KG1 (cell line): ENCODE results near the gene PRPF8.
A peak's percentile ranks its signal among the peaks of the same experiment; 100 is the strongest.

ENCODE experiments used
- DNase-seq: peaks from one replicate; lab custom pipeline; 2025; lab: John Stamatoyannopoulos, UW

The PRPF8 gene

DNA sequence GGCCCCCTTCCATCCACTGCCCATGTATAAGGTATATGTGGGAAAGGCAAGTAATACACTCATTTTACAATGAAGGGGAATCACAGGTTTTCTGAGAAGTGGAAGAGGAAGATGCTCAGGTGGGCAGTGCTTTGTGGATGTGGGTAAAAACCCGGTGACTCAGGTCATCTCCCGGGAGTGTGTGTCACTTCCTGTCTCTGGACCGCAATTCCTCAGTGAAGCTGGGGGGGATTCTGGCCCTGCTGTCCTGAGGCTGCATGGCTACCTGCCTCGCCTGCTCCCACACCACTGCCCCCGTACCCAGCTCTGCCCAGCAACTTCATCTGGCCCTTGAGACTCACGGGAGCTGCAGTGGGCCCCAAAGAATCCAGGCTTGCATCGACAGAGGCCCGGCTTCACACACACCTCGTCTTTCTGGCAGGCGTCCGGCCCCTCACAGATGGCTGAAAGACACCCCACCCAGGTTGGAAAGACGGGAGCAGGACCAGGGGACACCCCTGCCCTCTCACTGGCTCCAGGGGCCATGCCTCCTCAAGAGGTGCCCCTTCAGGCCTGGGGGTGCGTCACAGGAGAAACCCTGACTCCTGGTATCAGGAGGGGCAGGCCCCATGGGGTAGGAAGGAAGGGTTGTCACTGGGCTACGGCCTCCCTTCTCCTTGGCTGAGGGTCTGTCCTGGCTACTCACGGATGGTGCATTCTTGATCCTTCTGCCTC, 40.0 kb downstream of the PRPF8 start:
- no peak for DNase-seq

DNA sequence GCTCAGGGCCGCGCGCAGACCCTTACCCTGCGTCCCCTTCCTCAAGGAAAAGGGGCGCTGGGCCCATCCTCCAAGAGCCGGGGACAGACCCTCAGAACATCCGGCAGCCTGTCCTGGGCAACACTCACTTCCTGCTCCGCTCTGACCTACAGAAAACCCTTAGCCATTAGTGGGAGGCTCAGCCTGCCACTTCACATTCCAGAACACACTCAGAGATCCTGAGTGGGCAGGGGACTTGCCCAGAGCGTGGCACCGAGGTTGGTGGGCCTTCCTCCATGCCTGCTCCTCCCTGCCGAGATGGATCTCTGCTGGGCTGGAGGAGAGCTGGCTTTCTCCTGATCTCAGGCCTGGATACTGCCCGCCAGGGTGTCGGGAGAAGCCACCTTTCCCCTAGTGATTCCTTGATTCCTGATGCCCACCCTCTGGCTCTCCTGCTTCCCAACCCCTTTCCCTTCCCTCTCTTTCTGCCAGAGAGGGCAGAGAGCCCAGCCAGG, 40.6 kb downstream of the PRPF8 start:
- DNase-seq: no peak

DNA sequence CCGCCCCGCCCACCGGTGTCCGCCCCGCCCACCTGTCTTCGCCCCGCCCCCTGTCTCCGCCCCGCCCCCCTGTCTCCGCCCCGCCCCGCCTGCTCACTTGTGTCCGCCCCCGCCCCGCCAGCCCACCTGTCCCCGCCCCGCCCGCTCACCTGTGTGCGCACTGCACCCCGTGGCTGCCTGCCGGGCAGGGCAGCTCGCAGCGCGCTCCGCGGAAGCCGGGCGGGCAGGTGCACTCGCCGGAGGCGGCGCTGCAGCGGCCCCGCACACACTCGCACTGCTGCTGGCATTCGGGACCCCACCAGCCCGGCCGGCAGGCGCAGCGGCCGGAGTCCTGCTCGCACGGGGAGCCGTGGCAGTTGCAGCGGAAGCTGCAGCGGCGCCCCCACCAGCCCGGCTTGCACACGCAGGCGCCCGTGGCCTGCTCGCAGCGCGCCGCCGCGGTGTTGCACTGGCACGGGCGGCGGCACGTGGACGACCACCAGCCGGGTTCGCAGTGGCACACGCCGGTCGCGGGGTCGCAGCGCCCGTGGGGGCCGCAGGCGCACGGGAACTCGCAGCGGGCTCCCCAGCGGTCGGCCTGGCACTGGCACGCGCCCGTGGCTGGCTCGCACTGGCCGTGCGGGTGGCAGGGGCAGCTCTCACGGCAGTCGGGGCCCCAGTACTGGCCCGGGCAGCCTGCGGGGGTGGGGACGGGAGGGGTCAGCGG, 41.2 kb downstream of the PRPF8 start:
- DNase-seq: no peak

DNA sequence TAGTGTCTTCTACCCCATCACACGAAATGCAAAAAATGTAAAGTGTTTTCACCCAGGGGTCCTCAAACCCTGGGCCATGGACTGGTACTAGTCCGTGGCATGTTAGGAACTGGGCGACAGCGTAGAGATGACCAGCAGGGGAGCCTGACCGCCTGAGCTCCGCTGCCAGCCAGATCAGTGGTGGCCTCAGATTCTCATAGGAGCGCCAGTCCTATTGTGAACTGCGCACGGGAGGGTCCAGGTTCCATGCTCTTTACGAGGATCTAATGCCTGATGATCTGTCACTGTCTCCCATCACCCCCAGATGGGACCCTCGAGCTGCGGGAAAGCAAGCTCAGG, 43.6 kb downstream of the PRPF8 start:
- no peak for DNase-seq

DNA sequence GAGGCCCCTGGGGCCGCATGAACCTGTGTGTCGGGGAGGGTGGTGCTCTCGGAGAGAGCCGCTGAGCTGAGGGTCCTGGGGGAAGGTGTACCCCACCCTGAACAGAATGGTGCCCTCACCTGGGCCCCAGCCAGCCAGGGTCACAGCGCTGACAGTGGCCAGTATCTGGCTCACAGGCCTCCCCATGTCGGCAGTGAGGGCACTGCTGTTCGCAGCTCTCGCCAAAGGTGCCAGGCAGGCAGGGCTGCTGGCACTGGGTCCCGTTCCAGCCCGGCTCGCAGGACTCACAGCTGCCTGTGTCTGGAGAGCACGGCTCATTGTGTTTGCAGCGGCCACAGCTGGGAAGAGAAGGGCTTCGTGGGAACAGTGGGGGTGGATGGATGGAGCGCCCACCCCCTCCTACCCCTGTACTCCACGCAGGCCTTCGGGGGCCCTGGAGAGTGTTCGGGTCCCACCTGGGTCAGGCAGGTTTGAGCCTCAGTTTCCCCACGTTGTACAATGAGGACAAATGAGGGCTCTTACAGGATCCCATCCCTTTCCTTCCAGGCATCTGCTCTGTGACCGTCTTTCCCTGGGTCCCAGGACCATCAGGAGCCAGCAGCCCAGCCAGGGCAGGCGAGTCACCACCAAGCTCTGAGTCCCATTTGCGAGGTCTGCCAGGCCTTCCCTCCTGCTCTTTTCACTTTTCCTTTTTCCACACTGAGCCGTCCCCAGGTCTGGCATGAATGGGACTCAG, 44.2 kb downstream of the PRPF8 start:
- DNase-seq: no peak

DNA sequence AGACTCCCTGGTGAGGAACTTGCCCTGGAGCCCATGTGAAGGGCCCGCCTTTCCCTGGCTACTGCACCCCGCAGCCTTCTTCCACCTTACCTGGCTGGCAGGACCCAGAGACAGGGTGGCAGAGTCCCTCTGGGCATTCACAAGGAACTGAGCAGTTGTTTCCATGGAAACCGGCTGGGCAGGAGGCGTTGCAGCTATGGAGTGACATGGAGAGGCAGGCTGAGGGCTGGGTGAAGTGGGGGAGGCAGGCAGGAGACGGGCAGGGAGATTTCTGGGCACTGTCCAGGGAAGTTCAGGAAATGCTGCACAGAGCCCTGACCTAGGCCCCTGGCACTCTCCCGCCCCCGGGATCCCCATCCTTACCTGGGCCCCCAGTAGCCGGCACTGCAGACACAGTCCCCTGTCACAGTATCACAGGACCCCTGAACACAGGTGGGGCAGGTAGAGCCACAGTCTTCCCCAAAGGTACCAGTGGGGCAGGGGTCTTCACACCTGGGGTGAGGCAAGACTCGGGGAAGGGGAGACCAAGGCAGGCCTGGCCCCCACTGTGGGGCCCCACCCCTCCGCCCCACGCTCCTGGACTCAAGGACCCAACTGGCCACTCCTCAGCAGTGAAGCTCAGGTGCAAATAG, 45.0 kb downstream of the PRPF8 start:
- DNase-seq: no peak

DNA sequence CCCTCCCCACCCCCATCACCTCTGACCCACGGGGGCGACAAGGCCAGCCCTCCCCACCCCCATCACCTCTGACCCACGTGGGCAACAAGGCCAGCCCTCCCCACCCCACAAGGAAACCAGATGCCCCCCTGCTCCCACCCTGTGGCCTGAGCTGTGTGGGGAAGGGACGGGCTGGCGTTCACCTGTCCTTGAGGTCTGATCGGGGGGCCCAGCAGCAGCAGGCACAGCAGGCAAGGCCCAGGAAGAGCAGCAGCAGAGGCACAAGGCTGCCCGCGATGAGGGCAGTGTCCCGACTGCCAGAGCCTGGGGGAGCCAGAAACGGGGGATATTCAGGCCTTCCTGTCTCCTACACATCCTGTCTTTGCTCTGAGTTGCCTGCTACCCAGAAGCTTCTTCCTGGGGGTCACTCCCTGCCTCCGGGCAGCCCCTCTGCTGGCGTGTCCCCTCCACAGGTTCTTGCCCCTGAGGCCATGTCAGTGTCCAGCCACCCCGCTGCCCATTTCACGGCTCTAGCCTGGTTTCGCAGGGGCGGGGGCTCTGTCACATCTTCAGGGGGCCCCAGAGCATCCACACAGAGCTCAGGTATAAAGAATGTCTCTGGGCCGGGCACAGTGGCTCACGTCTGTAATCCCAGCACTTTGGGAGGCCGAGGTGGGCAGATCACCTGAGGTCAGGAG, 45.9 kb downstream of the PRPF8 start:
- no peak for DNase-seq

DNA sequence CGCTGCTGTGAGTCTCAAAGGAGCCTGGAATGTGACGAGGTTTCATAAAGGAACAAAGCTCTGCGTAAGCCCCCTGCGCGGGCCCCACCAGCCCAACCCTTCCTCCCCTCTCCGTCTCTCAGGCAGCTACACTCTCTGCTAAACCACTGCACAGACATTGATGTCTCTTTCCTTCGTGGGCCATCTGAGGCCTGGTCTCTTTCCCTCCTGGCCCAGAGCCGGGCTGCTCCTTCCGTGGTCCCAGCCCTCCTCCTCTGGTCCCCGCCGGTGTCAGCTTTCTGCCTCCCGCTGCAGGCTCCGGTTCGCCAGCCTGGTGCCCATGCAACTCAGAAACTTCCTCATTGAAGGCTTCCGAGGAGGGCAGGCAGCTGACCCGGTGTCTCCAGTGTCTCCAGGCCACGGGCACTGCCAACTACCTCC, 46.5 kb downstream of the PRPF8 start:
- no peak for DNase-seq

DNA sequence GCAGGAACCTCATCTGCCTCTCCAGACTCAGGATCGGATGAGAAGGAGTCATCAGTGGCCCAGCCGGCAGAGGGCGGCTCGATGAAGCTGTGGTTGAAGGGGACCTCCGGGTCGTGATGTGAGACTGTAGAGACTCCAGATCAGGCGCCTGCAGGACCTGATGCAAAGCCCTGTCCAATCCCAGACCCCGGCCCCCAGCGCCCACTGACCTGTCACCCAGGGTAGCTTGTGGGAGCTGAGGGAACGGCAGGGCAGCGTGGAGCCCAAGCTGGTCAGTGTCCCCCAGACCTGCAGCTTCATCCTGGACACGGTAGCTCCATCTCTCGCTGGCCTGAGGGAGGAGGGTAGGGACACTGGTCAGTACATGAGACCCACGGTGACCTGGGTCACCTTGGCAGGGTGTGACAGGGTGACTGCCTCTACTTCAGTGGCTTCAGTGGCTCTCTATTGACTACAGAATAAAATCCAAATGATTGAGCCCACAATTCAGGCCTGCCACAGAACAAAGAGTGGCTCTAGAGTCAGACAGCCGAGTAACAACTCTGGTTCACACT, 47.9 kb downstream of the PRPF8 start:
- DNase-seq: no peak

DNA sequence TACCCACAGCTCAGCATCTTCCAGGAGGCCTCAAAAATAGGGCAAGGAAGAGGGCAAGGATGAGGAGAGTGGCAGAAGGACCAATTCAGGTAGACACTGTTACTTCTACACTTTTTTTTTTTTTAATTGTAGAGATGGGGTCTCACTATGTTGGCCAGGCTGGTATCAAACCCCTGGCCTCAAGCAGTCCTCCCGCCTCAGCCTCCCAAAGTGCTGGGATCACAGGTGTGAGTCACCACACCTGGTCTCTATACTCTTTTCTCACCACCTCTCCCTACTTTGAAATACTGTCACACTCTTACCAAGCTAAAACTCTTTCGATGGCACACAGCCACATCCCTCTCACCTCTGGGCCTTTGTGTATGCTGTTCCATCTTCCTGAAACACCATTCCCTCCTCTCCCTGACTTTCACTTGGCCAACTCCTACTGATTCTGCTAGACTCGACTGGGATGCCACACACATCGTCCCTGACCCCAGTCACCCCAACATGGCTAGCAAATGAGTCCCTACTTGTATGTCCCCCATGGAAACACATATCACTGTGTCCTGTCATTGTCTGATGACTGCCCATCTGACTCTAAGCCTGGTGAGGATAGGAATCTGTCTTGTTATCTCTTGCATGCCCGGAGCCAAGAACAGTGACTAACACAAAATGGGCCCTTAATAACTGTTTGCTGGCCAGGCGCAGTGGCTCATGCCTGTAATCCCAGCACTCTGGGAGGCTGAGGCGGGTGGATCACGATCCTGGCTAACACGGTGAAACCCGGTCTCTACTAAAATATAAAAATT, 48.8 kb downstream of the PRPF8 start:
- DNase-seq: no peak

DNA sequence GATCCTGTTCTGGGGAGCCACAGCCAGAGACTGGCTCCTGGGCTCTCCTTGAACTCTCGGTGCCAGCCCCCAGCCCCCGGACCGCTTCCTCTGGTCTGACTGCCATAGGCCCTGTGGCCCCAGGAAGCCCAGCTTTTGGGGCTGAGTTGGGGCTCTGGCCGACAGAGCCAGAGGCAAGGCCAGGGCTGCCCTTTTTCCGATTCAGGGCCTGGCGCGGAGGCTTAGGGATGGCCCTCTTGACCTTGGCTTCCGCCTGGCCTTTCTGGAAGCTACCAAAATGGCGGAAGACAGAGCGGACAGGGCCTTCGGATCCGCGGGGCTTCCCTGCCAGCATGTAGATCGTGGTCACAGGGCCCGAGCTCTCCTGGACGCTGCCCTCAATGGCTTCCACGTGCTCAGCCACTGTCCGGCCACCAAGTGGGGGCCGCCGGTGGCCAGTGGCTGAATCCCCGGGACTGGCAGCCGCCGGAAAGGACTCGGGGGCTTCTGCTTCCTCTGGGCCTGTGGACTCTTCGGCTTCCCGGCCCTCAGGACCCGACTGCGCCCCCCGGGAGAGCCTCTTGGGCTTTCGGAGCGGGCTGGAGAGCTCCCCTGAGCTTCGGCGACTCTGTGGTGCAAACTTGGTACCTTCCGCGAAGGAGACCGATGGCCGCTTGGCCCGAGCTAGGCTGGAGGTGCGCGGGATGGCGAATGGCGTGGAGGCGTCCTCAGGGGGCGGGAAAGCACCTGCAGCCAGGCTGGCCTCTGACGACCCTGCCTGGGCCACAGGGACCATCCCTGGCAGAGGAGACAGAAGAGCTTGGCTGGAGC, 49.6 kb downstream of the PRPF8 start:
- no peak for DNase-seq

DNA sequence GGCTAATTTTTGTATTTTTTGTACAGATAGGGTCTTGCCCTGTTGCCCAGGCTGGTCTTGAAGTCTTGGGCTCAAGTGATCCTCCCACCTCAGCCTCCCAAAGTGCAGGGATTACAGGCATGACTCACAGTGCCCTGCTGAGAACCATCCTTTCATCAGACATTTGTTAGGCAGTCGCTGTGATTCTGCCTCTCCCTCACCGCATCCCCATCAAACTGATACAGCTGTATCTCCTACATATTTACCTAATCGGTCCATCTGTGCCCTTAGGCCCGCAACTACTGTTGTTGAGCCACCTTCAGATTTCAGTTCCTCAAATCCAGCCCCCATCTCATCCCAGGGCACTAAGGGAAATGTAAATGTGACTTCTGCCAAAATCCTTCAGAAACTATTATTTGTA, 54.0 kb downstream of the PRPF8 start:
- DNase-seq: no peak

DNA sequence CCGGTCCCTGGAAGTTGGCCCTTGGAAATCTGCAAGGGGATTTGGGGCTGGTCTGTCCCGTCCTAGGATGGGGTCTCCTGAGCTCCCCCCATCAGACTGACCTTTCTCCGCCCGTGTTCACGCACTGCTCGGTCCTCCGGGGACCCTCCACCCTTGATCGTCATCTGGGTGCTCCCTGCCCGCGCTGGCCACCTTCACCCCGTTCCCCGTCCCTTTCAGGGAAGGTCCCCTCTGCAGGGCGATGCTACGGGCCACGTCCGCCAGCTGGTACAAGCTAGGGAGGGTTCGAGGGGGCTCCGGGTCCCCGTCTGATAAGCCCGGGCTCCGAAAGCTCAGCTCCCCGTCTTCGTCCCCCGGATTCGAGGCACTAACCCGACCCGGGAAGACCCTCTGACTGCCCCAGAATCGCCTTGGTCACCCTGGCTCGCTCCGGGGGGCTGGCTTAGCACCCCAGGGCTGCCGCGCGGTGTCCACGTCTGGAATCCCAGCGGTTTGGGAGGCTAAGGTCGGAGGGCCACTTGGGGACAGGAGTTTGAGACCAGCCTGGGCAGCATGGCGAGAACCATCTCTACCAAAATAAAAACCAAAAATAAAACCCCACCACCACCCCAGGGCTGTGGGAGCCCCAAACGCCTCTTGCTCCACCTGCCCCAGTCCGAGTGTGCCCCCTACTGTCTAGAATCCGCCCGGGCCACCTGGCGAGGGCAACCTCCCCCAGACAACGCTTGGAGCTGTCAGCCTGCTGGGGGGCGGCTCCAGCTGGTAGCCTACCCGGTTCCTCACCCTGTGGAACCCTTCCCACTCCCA, 55.0 kb downstream of the PRPF8 start:
- DNase-seq: no peak

DNA sequence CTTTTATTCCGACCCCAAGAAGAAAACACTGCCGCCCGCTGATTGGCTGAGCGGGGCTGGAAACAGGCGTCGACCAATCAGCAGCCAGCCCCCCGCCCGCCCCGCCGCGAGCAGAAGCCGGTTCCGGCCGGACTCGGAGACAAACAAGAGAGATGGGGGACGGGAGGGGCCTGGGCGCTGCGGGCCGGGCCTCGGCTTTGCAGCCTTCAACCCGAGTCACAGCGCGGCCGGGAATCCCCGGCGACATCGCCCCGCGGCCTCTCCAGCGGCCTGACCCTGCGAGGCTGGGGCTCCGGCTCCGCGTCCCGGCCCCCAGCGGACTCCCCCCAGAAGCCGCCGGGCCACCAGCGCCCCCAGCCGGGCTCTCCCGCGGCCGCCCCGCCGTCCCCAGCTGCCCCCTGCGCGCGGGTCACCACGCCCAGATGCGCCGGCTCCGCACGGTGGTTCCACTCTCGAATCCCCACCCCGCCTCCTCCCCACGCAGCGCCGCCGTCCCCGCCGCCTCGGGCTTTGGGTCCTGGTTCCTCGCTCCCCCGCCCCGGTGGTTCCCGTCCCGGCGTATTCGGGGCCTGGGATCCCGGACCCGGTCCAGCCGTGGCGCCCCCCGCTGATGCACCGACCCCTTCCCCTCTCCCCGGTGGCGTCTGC, 55.7 kb downstream of the PRPF8 start:
- DNase-seq: no peak

DNA sequence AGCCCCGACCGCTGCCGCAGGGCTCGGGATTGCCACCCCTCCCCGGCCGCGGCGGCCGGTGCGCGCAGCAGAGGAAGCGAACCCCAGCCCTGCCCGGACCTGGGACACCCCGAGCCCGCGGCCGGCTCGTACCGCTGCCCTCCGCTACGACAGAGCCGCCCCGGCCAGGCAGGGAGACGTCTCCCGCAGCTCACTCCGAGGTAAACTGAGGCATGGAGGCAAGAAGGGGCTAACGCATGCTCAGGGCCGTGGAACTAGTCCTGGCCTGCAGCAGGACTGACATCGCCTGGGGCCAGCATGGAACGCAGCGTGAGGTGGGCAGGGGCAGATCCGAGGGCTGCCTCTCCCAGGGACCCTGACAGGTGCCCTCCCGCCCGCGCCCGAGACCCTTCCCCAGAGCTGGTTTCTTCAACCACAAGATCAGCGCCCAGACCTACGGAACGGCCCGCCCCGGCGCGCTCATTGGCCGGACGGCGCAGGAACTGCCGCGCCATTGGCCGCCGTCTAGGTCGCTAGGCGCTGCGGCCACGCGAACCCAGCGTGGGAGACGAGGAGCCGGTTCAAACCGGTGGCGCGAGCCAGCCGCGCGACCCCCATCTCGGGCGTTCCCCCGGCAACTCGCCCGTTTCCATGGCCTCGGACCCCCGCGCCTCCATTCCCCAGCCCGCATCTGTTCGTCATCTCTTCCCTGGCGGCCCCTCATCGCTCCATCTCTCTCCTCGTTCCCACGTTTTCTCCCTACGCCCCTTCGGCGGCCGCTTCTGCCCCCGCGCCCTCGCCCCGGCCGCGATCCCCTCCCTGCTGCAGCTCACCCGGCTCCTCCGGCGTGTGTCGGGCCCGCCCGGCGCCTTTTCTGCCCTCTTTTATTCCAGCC, 56.4 kb downstream of the PRPF8 start, which contains the start of gene SLC43A2:
SLC43A2 (minus strand) TSS at position 853 of the 874 bp plus-strand sequence. CDS start 960 bp downstream, outside the sequence.
- peak; percentile 24 for DNase-seq

DNA sequence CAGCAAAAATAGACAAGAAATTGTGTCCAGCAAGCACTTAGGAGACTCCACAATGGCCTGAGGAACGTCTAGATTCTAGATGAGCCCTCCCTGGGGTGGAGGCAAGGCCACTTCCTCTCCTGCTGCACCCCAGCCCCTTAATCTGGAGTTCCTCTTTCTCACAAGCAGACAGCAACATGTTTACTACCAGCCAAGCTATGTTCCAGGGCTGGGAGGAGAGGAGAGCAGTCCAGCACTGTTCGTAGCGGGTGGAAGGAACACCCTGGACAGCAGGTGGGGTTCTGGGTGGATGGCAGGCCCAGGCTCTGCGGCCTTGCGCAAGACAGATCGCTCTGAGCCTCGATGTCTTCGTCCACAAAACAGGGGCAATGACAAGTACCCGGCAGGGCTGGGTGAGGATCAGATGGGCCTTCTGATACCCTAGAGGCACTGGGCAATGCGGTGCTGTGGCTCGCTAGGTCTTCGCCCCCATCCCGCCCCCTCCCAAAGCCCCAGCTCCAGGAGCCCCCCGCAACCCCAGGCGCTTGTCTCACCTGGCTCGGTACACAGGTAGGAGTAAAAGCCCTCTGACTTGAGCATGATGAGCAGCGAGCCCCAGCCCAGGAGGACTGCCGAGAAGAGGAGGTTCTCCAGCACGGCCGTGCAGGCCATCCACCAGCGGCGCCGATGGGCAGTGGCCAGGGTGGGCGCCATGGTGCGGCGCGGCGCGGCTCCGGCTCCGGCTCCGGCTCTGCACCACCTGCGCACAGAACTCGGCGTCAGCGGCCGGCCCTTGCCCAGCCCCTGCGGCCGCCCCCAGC, 57.3 kb downstream of the PRPF8 start:
- DNase-seq: no peak

DNA sequence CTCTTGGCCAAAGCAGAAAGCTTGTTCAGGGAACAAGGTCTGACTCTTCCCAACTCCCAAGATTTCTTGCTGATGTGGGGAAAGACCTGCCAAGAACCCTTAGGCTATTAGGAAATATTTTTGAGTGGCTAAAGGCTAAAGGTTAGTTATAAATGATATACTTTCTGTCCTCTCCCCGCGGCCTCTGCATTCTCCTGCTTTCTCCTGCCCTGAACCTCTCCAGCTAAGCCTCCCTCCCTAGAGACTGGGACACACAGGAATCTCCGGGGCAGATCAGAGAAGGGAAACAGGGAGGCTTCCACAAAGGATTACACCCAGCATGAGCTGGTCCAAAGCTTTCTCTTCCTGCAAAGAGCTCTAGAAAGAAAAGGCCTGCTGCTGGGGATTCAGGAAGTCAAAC, 58.3 kb downstream of the PRPF8 start:
- DNase-seq: no peak
